ENCODE data around the gene SYNGR4.

The SYNGR4 gene

DNA sequence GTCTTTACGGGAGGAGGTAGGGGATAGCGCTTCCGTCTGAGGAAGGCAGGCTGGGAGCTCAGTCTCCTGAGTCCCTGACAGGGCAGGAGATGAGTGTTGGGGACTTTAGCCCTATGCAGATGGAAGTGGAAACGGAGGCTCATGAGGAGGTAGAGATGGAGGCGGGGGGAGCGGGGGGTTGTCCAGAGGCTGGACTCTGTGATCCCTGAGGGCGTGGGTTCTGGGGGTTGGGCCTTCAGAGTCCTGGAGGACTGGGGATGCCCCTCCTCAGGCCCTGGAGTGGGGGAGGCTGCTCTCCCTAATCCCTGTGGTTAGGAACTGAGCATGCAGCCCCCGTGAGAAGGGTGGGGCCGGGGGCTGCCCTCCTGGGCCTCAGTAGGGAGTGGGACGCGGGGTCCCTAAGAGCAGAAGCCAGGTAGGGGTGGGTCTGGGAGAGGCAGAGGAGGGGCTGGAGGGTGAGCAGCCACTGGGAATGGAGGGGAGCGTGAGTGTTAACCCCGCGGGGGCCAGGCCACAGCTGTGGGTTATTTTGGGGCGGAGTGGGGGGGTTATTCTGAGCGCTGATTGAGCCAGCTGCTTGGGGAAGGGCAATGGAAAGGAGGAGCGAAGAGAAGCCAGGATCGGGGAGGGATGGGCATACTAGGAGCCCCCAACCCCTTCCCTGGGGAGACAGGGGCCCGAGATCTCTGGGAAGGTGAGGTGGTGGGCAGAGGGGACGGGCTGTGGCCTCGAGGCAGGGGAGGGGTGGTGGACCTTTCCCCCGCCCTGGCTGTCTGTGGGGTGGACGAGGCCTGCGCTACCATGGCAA, 32.1 kb downstream of the SYNGR4 start:
- no peak for DNase-seq (ENCODE audit: low read depth in 2 of 2, low spot score in 1 of 2)

DNA sequence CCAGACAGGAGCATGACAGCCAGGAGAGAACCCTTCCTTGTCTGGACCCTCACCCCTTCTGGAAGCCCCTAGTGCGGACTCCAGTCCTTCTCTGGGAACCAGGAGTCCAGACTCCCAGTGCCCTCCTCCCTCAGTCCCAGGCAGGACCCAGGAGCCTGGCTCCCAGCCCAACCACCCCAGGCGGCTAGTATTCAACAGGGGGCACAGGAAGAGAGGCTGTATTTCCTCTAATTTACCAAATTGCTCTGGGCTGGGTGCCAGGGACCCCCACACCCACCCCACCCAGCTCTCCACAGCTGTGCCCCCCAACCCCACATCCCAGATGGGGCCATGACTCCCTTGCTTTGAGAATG, 32.6 kb downstream of the SYNGR4 start:
- no peak for DNase-seq (ENCODE audit: low read depth in 2 of 2, low spot score in 1 of 2)

DNA sequence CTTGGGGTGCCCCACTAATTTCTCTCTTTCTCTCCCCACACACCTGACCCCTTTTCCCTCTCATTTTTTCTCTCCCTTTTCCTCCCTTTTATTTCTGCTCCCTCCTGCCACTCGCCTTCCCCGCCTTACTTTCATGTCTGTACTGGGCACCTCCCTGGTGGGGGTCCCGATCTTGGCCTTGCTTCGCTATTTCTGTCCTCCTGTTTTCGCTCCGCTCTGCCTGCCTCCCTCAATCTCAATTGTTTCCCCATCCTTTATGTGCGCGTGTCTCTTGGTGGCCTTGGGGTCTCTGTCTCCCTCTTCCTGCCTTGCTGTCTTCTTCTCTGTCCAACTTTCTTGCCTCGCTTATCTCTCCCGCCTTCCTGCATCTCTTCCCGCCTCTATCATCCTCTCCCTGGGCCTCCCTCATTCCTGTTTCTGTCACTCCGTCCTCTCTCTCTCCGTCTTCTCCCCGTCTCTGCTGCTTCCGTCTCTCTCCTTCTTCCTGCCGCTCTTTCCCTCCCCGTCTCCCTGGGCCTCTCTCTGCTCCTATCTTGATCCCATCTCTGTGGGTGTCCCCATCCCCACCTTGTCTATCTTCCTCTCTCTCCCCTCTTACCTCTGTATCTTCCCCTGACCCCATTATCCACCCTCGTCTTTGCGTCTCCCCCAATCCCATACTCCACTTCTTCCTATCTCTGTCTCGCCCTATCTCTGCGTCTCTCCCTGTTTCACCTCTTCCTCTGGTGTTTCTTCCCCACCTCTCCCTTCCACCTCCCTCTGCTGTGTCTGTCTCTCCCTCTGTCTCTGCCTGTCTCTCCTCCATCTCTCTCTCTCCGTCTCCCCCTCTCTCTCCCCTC, 33.3 kb downstream of the SYNGR4 start:
- no peak for DNase-seq (ENCODE audit: low read depth in 2 of 2, low spot score in 1 of 2)

- no peak for DNase-seq (ENCODE audit: low read depth in 2 of 2, low spot score in 1 of 2)
Observed at GRCh38 chr19:48398102-48398374, 33.9 kb downstream of the SYNGR4 start.

GRCh38 chr19:48398375-48399235, 34.4 kb downstream of the SYNGR4 start:
- DNase-seq (ENCODE audit: low read depth in 2 of 2, low spot score in 1 of 2): peak; percentile 56 to 67

DNA sequence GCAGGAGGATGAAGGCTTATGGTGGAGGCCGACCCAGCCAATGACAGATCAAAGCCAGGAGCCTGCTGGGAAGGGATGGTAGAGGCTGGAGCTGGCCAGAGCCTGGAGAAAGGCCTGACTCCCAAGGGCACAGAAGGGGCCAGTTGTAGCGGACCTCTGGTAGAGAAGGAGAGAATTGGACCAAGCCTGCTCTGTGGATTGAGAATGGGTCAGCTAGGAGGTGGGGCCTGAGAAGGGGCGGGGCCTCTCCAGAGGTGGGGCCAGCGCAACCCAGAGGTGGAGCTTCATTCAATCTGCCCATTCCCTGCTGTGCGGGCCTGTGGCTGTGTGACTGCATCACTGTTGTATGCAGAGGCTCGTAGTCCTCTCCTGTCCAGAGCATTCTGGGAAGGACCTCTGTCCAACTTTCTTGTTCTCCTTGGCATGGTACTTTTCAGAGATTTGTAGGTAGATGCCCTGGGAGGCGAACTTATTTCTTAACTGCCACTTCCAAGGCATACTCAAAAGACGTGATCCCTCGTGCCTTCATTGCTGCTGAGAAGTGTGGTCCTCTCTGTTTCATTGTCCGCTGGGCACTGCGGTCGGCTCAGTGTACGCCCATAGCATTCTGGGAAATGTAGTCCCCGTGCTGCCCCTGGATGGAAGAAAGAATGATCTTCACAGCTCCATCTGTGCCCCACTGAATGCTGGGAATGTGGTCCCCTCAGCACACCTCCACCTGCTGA, 36.0 kb downstream of the SYNGR4 start:
- no peak for DNase-seq (ENCODE audit: low read depth in 2 of 2, low spot score in 1 of 2)

DNA sequence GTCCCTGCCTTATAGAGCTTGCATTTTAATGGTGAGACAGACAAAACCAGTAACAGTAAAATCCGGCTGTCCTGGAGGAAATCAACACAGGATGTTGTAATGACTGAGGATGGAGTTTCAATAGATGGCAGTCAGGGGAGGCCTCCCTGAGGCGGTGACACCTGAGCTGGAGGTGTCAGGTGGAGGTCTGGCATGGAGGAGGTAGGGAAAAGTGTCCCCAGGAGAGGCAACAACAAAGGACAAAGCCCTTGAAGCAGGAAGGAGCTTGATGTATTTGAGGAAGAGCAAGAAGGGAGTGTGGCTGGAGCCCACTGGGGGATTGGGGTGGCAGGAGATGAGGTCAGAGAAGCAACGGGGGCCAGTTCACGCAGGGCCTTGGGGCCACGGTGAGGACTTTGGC, 37.1 kb downstream of the SYNGR4 start:
- DNase-seq (ENCODE audit: low read depth in 2 of 2, low spot score in 1 of 2): no peak

- DNase-seq (ENCODE audit: low read depth in 2 of 2, low spot score in 1 of 2): no peak
Observed at GRCh38 chr19:48403606-48404005, 39.4 kb downstream of the SYNGR4 start.

GRCh38 chr19:48405010-48405659, 41.0 kb downstream of the SYNGR4 start:
- DNase-seq (ENCODE audit: low read depth in 2 of 2, low spot score in 1 of 2): no peak

DNA sequence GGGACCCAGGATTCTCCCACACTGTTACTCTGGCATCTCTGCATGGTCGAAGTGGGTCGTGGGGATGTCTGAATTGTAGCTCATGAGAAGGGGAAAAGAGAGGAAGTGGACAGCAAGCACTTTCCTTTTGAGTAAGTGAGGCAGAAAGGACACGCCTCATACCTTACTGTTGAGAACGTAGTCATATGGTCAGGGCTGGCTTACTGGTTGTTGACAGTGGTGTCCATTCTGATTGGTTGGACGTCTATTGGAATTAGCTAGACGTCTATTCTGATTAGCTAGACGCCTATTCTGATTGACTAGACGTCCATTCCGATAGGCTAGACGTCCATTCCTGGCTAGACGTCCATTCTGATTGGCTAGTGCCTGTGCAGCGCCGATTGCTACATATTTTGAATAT, 41.7 kb downstream of the SYNGR4 start:
- no peak for DNase-seq (ENCODE audit: low read depth in 2 of 2, low spot score in 1 of 2)

GRCh38 chr19:48413879-48414587, 49.9 kb downstream of the SYNGR4 start:
- no peak for DNase-seq (ENCODE audit: low read depth in 2 of 2, low spot score in 1 of 2)

GRCh38 chr19:48415395-48415794, 51.2 kb downstream of the SYNGR4 start:
- peak; percentile 40 to 45 for DNase-seq (ENCODE audit: low read depth in 2 of 2, low spot score in 1 of 2)

GRCh38 chr19:48415806-48416221, 51.6 kb downstream of the SYNGR4 start:
- DNase-seq (ENCODE audit: low read depth in 2 of 2, low spot score in 1 of 2): no peak

- no peak for DNase-seq (ENCODE audit: low read depth in 2 of 2, low spot score in 1 of 2)
Observed at GRCh38 chr19:48417421-48417820, 53.3 kb downstream of the SYNGR4 start.

DNA sequence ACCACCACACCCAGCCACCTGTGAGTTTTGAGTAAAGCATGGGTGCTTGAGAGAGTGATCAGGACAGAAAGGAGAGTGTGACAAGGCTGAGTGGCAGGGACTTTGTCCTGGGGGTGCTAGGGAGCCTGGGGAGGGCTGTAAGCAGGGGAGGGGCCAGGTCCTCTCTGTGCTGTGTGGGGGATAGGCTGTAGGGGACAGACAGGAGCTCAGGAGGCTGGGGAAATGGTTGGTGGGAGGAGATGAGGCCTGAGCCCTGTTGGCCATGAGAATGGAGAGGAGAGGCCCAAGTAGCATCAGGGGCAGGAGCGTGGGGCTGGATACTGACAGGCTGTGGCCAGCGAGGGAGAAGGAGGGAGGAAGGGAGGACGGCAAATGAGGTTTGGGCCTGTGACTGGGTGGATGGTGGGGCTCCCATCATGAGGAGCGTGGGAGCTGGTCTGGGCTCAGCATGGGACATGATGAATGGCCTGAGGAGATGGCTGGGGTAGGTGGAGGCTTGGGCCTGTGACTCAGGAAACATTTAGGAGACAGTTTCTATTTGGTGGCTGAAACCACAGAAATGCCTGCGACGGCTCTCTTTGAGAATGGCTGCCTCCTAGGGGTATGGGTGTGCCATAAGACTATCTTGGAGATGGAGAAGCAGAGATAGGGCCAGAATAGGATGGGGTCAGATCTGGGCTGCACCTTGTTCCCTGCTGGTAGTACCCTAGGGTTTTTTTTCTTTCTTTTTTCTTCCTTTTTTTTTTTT, 54.3 kb downstream of the SYNGR4 start:
- DNase-seq (ENCODE audit: low read depth in 2 of 2, low spot score in 1 of 2): no peak

GRCh38 chr19:48419158-48419920, 55.2 kb downstream of the SYNGR4 start:
- DNase-seq (ENCODE audit: low read depth in 2 of 2, low spot score in 1 of 2): peak in 1 of 2 donors; percentile 62

- DNase-seq (ENCODE audit: low read depth in 2 of 2, low spot score in 1 of 2): no peak
Observed at GRCh38 chr19:48421548-48421947, 57.4 kb downstream of the SYNGR4 start.

- no peak for DNase-seq (ENCODE audit: low read depth in 2 of 2, low spot score in 1 of 2)
Observed at GRCh38 chr19:48424694-48425219, 60.6 kb downstream of the SYNGR4 start.
